ENCODE results near the gene CCDC175. TPM values are rescaled to one million over a fixed set of nuclear protein-coding genes. Genes with fewer than 3 reads are reported as not detected.

The CCDC175 gene
- total RNA-seq = not detected in 2 replicates

DNA sequence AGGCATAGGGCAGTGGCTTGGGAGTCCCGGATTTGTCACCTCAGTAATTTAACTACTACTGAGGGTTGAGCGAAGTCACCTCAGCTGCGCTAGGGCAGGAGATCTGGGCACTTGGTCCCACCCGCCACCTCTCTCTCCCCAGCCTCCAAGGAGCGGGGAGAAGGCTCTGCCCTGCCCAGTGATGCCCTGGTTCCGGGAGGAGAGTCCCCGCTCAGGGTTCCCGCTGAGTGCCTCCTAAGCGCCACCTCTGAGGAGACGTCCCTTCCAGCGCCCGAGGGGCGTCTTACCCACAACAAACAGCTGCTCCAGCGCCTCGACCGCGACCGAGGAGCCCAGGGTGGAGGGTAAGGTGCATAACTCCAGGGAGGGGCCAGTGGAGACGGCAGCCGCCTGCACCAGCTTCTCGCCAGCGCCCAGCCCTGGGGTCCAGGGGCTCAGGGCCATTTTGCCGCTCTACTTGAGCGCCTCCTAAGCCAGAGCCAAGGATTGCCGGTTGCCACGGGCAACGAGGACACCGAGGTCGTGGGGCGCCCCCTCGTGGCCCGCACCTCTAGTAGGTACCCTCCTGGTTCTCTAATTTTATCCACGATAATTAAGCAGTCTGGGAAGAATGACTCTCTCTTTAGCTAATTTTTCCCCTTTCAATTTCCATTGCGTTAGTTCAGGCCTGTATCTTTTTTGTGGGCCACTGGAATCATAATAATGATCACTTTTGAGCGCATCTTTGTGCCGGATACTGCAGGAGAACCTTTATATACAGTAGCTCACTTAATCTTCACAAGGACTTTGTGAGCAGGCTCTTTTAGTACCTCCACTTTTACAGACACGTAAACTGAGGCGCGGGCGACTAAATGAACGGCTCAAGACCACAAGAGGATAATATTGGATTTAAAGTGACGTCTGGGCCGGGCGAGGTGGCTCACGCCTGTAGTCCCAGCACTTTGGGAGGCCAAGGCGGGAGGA is at the start of gene CCDC175:
TSS of gene CCDC175 (minus strand) at position 481 of the 963 bp plus-strand sequence. CDS start at position 444, 37 bp downstream.
- Histone ChIP-seq H3K36me3 (ENCODE audit: control insufficient read depth, insufficient read depth, low read length) (no peaks in the 10 kb centered on the region), H3K27me3 (ENCODE audit: control insufficient read depth, insufficient read depth, low read length) (no peaks in the 10 kb centered on the region), H3K4me3 (ENCODE audit: low read depth, low read length) (peak within 1 kb of the TSS; percentile 73)
- peak; percentile 51 for DNase-seq (ENCODE audit: low read depth)
- TF ChIP-seq, protein P1, sequence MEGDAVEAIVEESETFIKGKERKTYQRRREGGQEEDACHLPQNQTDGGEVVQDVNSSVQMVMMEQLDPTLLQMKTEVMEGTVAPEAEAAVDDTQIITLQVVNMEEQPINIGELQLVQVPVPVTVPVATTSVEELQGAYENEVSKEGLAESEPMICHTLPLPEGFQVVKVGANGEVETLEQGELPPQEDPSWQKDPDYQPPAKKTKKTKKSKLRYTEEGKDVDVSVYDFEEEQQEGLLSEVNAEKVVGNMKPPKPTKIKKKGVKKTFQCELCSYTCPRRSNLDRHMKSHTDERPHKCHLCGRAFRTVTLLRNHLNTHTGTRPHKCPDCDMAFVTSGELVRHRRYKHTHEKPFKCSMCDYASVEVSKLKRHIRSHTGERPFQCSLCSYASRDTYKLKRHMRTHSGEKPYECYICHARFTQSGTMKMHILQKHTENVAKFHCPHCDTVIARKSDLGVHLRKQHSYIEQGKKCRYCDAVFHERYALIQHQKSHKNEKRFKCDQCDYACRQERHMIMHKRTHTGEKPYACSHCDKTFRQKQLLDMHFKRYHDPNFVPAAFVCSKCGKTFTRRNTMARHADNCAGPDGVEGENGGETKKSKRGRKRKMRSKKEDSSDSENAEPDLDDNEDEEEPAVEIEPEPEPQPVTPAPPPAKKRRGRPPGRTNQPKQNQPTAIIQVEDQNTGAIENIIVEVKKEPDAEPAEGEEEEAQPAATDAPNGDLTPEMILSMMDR (IDR thresholded peaks at IDR 0.05; ENCODE audit: insufficient read depth, low read length, poor library complexity, severe bottlenecking) = peak; percentile 97

DNA sequence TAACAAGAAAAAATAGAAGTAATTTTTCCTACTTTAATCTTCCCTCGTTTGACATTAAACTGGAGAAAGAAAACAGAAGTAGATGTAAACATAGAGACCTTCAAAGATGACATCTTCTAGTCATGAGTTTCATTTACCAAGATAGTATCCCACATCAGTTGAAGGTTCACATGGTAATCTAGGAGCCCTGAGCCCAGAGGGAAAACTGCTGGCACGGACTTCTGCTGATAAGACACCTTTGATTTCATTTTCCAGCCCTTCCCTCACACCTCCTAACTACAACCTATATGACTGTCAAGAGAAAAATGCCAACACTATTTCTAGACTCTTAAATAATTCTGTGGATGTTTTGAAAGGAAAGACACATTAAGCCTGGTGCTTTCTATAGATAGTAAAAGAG is 46.0 kb upstream of the CCDC175 start:
- no peaks in the 10 kb centered on the region for H3K27me3 ChIP-seq (ENCODE audit: control insufficient read depth, insufficient read depth, low read length)
- no peaks in the 10 kb centered on the region for H3K36me3 ChIP-seq (ENCODE audit: control insufficient read depth, insufficient read depth, low read length)
- H3K4me3 ChIP-seq (ENCODE audit: low read depth, low read length) = no peak overlapping the region
- TF ChIP-seq, protein P1 (IDR thresholded peaks at IDR 0.05; ENCODE audit: insufficient read depth, low read length, poor library complexity, severe bottlenecking) = no peak
- DNase-seq (ENCODE audit: low read depth) = no peak

DNA sequence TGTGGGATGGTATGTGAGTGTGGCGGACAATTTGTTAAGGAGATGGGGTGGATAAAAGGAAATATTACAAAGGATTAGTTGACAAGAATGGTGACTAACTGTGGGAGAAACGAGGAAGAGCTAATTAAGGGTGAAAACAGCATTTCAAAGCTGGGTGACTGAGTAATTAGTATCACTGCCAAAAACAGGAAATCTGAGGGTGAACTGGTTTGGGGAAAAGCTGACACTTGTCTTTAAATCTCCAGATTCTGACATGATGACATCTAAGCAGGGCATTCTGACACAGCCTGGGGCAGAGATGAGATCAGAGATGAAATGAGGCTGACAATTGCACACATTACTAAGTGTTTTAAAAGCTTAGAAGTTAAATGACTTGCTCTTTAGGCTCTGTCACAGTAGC is 42.4 kb upstream of the CCDC175 start:
- TF ChIP-seq, protein P1 (IDR thresholded peaks at IDR 0.05; ENCODE audit: insufficient read depth, low read length, poor library complexity, severe bottlenecking) = no peak
- H3K27me3 ChIP-seq (ENCODE audit: control insufficient read depth, insufficient read depth, low read length) = no peaks in the 10 kb centered on the region
- no peak for DNase-seq (ENCODE audit: low read depth)
- no peak overlapping the region for H3K4me3 ChIP-seq (ENCODE audit: low read depth, low read length)
- H3K36me3 ChIP-seq (ENCODE audit: control insufficient read depth, insufficient read depth, low read length) = no peaks in the 10 kb centered on the region

DNA sequence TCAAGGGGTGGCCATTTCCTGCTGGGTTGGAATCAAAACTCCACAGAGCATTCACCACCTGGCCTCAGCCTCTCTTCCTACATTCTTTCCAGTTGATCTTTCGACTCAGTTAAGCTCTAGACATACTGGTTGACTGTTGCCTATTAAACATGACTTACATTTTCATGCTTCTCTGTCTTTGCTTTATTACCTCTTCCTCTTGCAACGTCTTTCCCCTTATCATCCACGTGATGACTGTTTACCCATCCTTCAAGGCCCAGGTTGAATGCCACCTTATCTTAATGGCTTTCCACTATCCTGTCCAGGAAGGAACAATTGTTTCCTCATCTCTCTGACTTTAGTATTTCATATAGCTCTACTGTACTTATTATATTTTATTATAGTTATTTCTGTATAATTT is 24.4 kb upstream of the CCDC175 start:
- TF ChIP-seq, protein P1 (IDR thresholded peaks at IDR 0.05; ENCODE audit: insufficient read depth, low read length, poor library complexity, severe bottlenecking) = no peak
- no peak for DNase-seq (ENCODE audit: low read depth)
- H3K36me3 ChIP-seq (ENCODE audit: control insufficient read depth, insufficient read depth, low read length) = no peaks in the 10 kb centered on the region
- H3K4me3 ChIP-seq (ENCODE audit: low read depth, low read length) = no peak overlapping the region
- H3K27me3 ChIP-seq (ENCODE audit: control insufficient read depth, insufficient read depth, low read length) = no peaks in the 10 kb centered on the region

DNA sequence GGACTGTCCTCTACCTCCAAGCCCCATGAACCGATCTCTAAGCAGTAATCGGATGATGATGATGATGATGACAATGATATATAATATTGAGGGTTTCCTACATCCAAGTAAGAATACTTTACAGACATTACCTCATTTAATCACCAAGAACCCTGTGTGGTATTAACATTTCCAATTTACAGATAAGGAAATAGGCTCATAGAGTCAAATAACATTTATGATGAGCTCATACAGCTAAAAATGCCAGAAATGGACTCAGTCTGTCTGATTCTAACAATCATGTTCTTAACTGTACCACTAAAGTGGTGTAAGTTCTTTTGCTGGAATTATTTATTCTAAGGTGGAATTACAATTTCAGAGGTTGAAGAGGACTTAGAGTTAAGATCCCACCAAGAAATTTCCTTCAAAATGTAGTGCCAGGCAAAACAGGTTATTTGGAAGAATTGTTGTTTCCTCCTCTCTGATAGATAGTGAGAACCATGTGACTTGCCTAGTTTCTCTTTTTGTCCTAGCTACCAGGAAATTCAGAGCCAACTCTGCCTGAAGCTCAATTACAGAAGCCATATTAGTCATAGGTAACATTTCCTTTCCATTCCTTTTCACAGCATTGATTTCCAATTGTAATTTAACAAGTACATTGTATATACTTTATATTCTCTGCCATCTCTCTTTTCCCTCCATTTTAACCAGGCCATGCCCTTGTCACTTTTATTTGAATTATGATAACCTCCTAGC is 23.8 kb upstream of the CCDC175 start:
- H3K27me3 ChIP-seq (ENCODE audit: control insufficient read depth, insufficient read depth, low read length) = no peaks in the 10 kb centered on the region
- TF ChIP-seq, protein P1 (IDR thresholded peaks at IDR 0.05; ENCODE audit: insufficient read depth, low read length, poor library complexity, severe bottlenecking) = no peak
- H3K4me3 ChIP-seq (ENCODE audit: low read depth, low read length) = no peak overlapping the region
- H3K36me3 ChIP-seq (ENCODE audit: control insufficient read depth, insufficient read depth, low read length) = no peaks in the 10 kb centered on the region
- DNase-seq (ENCODE audit: low read depth) = no peak

Measured in kidney epithelial cell (primary cell).